ENCODE data around the gene GXYLT2.
"Not testable (repeated sequence)": the region's sequence is repeated elsewhere in the genome, so short reads cannot be mapped to it uniquely, and the experiment has no call there.

The GXYLT2 gene

DNA sequence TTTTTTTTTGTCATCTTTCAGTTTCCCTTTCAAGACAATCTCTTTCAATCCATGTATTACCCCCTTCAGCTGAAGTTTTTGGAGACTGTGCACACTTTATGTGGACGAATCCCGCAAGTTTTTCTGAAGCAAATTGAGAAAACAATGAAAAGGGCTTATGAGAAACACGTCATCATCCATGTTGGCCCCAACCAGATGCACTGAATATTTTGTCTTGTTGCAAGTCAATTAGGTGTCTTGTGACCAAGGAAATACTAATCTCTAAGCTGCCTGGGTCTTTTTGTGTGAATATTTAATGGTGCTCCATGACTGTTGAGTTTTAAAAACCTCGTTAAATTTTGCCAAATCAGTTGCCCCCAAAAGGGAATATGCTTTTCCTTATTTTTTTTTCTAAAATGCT is 87.1 kb downstream of the GXYLT2 start:
- DNase-seq (ENCODE audit: low read depth), result no peak

DNA sequence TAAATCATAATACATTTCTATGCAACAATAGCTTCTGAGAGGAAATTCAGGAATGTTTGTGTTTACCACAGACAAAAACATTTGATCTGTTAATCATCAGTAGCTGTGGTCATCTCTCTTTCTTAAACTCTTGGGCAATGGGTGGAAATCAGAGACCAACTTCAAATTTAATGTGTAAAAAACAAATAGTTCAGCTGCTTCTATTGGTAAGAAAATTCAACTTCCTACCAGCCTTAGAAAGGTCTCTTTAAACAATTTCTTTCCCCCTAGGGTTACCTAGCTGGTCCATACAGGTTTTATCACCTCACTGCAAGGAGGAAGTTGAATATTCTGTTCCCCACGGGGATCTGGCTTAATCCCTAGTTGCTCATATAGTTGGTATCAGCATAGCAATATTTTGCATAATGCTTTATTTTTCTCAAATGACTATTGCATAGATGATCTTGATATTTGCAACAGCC is 88.5 kb downstream of the GXYLT2 start:
- DNase-seq (ENCODE audit: low read depth), result peak; percentile 68

DNA sequence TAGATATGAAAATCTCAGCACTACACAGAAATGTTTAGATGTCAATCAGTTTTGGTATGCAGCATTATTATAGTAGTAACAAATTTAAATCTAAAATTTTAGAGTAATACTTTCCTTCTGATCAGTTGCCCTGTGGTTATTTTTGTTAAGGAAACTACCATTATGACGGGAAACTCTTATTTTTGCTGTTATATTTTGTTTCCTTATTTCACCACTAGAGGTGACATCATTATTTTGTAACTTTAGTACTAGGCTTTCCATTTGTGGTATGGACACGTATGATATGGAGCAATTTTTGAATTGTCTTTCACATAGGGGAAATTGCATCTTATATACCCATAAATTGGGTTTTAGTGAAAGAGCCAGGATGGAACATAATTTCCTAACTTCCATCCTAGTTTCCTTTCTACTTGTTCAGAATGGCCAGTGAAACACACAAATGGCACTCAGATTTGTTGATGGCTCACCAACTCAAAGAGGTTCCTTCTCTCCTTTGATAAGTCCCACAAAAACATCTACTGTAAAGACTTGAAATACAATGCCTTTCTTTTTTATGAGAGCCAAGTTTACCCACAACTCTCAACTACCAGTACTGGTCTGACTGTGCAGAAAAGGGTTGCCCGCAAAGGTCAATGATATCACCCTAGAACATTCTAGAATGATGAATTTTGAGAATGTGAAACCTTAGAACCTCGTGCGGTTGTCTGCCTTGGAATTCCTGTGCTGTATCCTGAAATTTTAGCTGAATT is 89.4 kb downstream of the GXYLT2 start:
- peak; percentile 48 for DNase-seq (ENCODE audit: low read depth)

DNA sequence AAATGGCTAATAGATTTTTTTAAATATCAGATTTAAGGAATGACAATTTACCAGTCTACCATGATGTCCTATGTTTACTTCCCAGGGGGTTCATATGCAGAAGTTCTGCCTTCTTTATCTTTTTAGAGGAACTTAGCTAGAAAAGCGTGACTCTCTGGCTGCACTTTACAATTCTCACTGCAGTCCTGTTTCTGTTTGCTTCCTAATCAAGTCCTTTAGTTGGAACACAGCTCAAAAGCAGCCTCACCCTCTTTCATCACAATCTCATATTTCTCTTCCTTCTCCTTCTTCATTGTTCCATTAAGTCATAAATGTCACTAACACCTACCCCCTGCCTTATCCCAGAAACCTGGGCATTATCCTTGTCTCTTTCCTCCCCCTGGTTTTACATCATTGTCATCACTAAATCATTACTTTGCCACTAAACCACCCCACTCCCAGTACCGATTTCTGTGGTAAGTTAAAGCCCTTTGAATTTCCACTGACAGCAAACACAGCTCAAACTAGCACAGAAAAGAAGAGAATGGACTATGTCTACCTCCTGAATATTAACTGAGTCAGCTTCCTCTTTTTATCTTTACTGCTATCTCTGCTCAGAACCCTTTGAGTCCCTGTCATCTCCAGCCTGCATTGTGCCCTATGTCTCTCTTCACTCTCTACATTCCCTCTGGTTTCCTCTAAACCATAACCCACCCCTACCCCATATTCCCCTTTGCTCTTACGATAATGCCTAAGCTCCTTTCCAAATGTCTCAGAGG is 94.9 kb downstream of the GXYLT2 start:
- no peak for DNase-seq (ENCODE audit: low read depth)

DNA sequence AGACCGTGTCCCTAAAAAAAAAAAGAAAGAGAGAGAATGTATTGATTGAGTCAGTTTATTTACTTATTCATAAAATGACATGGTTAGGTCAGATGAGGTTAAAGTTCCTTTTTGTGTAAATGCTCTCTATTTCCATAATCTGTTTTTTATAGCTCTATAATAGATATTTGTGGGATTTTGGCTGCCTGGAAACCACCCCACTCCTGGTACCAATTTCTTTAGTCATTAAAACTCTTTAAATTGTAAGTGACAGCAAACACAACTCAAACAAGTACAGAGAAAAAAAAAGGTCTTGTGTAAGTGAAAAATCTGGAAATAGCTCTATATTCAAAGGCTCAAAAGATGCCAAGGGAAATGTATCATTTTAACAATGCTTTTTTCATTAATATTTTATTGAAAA is 97.7 kb downstream of the GXYLT2 start:
- no peak for DNase-seq (ENCODE audit: low read depth)

DNA sequence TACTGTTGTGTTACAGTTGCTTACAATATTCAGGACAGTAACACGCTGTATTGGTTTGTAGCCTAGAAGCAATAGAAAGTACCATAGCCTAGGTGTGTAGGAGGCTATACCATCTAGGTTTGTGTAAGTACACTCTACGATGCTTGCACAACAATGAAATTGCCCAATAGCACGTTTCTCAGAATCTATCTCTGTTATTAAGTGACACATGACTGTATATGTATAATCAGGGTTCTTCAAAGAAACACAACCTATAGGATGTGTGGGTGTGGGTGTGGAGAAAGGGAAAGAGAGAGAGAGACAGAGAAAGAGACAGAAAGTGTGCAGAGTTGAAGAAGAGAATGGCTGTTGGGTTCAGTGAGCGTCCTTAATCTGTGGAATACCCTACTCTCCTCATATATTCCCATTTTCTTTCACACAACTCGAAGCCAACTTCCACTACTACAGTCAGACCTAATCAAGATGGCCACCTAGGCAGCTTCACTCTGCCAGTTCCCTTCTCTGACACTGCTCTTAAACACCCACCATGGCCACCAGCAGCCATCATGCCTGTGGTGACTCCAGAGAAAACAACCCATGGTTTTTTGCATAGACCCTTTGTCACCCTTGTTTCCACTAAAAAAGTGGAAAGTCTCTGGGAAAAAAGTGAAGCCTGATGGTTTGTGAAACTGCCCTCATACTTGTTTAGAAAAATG is 103.0 kb downstream of the GXYLT2 start:
- no peak for DNase-seq (ENCODE audit: low read depth)

DNA sequence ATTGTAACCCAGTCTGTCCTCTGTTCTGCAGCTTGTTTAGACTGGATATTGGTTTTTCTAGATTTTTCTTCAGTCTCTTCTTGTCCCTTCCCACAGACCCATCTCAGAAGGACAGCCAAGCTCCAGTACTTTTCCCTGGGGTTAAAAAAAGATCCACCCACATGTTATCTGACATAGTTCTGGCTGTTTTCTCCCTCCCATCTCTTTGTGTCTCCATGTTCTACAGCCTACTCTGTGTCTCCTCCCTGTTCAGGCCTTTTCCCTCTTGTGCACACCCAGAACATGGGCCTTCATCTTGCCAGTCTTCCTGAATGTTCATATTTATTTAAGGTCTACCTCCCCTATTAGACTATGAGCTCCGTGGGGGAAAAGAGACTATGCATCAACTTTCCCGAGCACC is 103.7 kb downstream of the GXYLT2 start:
- no peak for DNase-seq (ENCODE audit: low read depth)

DNA sequence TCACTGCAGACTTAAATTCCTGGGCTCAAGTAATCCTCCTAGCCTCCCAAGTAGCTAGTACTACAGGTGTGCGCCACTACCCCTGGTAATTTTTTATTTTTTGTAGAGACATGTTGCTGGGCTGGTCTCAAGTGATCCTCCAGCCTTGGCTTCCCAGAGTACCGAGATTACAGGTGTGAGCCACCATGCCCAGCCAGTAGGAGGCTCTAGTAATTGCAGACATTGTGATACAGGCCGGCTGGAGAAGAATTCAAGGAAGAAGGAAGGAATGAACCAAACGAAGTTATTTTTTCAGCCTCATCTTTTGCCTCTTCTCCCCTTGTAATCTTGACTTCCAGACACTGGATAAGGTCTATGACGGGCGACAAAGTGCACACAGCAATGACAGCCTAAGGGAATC is 105.5 kb downstream of the GXYLT2 start:
- DNase-seq (ENCODE audit: low read depth), result no peak

DNA sequence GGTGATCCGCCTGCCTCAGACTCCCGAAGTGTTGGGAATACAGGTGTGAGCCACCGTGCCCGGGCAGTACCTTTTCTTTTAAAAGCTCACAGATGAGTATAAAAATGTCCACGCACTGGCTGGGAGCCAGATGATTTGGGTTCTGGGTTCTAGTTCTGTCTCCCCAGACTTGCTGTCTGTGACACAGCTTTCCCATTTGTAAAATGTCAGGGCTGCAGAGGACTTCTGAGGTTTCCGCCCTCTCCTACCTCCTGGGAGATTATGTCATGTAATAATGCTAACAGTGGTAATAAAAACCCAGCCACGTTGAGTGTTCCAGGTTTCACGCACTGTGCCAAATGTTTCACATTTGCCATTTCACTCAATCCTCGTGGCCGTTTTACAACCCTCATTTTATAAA is 107.5 kb downstream of the GXYLT2 start:
- DNase-seq (ENCODE audit: low read depth), result no peak

DNA sequence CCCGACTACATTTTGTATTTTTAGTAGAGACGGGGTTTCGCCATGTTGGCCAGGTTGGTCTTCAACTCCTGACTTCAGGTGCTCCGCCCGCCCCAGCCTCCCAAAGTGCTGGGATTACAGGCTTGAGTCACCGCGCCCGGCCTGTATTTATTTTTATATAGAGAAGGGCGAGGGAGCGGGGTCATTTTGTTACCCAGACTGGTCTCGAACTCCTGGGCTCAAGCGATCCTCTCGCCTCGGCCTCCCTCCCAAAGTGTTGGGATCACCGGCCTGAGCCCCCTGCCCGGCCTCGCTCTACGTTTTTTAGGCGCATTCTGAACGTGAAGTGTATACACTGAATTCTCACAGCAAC is 108.3 kb downstream of the GXYLT2 start:
- no peak for DNase-seq (ENCODE audit: low read depth)

DNA sequence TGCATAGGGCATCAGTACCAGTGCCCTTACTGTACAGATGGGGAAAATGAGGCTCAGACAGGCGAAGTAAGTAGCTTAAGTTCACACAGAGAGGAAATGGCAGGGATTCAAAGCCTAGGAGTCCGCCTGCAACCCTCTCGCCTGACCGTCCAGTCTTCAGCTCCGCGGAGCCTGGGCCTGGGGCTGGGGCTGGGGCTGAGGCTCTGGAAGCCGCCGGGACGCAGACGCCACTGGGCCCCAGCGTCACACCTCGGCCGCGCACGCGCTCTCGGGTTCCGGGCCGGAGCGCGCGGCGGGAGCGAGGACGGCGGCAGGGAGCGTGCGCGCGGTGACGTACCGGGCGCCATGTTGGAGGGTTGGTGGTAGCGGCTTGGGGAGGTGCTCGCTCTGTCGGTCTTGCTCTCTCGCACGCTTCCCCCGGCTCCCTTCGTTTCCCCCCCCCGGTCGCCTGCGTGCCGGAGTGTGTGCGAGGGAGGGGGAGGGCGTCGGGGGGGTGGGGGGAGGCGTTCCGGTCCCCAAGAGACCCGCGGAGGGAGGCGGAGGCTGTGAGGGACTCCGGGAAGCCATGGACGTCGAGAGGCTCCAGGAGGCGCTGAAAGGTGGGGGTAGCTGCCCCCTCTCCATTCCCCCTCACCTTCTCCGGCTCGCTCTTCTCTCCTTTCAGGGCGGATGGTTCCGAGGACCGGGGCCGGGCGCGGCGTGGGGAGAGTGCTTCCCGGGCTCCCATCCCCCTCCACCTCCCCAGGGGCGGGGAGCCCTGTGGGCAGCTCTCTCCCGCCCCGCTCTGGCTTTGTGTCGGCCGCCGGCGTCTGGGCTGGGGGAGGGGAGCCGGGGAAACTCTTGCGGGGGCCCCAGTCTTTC is 108.9 kb downstream of the GXYLT2 start, which contains the start of gene PPP4R2:
TSS of gene PPP4R2 (plus strand) at position 339 of the 861 bp plus-strand sequence. CDS start at position 566, 227 bp downstream.
- peak; percentile 91 for DNase-seq (ENCODE audit: low read depth)

DNA sequence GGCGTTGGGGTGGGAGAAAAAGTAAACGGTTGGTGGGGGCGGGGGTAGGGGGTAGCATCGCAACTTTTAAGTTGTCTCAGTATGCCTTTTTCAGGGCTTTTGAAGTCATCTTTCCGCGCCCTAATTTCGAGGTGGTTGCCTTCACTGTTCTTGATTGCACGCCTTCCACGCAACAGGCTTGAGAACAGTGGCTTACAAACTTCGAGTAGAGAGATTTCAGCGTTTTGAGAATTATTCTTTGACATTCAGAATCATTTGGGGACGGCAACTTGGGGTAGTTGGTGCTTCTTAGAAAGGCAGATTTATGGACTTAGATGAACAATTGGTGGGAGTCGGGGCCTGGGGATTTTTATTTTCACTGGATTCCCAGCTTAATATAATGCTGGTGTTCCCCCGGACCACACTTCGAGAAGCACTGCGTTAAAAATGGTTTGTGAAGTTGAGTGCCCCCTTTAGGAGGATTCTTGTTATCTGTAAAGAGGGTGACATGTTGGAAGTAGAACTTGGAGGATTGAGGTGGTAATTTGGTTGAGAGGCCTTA is 109.6 kb downstream of the GXYLT2 start:
- DNase-seq (ENCODE audit: low read depth), result peak; percentile 50

DNA sequence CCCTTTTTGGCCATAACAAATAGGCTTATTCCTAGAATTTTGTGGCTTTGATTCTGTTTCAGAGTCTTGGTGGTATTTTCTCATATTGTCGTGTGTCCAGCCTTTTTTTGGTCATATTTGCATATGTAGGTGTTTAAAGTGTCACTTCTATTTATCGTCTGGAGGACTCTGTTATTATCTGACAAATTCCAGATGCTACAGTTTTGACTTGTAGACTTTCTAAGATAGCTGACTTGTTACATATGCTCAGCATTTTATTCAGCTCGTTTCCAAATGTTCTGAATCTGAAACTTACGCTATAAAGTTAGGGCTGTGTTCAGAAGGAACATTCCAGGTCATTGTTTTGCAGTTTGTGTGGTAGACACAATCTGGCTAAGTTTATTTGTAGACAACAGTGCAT is 110.6 kb downstream of the GXYLT2 start:
- no peak for DNase-seq (ENCODE audit: low read depth)

DNA sequence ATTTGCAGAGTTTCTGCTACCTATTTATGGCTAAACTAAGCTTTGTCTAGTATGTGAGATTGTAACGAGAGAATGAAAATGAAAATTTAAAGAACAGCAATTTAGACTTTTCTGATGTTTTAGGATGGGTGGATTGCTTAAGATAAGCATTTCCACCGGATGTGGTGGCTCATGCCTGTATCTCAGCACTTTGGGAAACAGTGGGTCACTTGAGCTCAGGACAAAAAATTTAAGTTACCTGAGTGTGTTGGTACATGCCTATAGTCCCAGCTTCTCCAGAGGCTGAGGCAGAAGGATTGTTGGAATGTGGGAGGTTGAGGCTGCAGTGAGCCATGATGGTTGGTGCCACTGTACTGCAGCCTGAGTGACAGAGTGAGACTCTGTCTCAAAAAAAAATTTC is 112.1 kb downstream of the GXYLT2 start:
- no peak for DNase-seq (ENCODE audit: low read depth)

DNA sequence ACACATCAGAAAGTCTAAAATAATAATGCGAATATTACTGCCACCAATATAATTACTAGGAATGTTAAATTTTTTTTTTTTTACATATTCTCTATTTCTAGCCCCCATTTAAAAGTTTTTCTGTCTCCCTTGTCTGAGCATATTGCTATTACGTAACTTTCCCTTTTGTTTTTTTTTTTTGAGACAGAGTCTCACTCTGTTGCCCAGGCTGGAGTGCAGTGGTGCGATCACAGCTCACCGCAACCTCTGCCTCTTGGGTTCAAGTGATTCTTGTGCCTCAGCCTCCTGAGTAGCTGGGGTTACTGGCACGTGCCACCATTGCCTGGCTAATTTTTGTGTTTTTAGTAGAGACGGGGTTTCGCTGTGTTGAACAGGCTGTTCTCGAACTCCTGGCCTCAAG is 115.2 kb downstream of the GXYLT2 start:
- DNase-seq (ENCODE audit: low read depth), result not testable (repeated sequence)

DNA sequence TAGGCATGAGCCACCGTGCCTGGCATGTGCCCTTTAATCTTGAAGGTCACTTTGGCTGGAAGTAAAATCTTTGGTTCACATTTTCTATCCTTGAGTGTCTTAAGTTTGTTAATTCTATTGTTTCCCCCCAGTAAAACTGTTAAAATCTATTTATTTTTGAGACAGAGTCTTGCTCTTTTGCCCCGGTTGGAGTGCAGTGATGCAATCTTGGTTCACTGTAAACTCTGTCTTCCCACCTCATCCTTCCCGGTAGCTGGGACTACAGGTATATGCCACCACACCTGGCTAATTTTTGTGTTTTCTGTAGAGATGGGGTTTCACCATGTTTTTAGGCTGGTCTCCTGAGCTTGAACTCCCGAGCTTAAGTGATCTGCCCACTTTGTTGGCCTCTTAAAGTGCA is 116.5 kb downstream of the GXYLT2 start:
- DNase-seq (ENCODE audit: low read depth), result no peak

DNA sequence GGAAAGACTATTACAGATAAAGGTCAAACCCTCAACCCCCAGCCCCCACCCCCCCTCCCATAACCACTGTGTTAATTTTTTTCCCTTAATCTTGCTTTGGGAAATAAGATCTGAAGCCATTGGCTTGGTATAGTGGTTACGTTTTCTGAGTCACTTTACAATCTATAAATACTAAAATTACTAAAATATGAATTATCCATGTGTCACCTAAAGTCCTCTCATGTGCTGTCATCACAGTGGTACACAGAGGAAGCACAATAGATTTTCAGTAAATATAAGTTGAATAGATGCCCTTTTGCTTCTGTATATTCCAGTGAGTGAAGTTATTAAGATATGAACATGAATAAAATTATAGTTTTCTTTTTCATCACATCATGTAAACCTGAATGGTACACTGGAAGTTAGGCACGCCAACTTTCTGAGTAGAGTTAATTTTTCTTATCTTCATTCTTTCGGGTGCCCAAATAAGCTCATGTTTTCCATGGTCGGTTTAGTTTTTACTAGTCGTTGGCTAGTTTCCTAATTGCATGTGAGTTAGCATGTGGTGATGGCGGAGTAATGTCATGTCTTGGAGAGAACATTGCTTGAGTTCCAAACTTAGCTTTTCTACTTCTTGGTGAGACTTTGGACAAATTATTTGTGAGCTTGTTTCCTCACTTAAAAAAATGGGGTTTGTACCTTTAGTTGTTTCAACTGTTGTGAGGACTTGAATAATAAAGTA is 120.3 kb downstream of the GXYLT2 start:
- DNase-seq (ENCODE audit: low read depth), result no peak

DNA sequence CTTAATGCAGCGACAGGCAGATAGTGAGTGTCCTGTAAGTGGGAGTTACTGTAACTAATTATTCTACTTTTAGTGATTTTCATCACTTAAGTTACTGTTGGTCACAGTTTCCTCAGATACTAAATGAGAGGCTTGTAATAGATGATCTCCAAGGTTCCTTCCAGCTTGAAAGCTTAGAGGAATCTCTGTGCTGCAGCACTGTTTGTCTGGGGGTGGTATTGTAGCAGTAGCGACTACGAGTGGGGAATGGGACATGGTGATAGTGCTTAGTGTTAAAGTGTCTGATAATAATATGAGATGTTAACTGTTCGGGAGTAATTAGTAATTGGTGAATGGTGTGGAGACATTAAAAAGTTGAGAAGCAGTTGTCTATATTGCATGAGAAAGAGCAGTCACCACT is 121.2 kb downstream of the GXYLT2 start:
- DNase-seq (ENCODE audit: low read depth), result no peak

DNA sequence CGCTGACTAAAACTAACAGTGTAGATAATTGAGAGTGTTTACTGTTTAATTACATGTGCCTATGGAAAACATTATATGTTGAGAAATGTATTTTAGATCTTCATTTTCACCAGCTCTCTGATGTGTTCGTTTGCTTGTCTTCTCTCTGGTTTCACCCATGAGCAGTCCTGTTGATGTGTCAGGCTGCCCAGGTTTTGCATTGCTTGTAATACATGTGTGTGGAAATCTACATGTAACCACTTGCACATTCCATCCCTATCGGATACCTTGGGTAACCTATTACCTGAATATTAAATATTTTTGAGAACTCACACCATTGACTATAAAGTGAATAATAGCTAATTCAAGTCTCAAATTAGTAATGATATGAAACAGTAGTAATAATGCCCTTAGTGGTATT is 121.9 kb downstream of the GXYLT2 start:
- no peak for DNase-seq (ENCODE audit: low read depth)

DNA sequence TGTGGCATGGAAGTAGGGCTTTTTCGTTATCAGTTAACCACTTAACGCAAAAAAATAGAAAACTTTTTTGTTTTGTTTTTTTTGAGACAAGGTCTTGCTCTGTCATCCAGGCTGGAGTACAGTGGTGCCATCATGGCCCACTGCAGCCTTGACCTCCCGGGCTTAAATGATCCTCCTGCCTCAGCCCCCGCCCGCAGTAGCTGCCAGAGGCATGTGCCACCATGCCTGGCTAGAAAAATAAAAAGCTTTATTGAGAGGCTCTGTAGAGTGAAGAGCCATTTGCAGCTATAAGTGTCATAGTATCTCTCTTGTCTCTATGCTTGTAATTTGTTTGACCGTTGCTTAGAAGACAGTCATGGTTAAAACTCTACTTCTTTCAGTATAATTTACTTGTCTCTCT is 122.3 kb downstream of the GXYLT2 start:
- no peak for DNase-seq (ENCODE audit: low read depth)

DNA sequence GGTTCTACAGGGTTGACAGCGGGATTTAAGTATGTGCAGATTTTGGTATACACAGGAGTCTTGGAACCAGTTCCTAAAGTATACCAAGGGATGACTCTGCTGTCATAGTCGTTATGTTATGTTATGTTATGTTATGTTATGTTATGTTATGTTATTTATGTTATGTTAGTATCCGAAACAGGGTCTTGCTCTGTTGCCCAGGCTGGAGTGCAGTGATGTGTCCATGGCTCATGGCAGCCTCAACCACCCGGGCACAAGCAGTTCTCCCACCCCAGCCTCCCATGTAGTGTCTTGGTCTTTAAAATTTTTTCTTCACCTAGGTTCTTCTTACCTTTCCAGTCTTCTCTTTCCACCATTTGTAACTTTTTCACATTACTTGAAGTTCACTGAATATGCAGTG is 130.5 kb downstream of the GXYLT2 start:
- DNase-seq (ENCODE audit: low read depth), result no peak
